Karpas-422 (cell line): ENCODE results near the gene CREB5. TPM values are rescaled to one million over a fixed set of nuclear protein-coding genes. Genes with fewer than 3 reads are reported as not detected.

Experiments
- DNase-seq: peaks from one replicate; pipeline ENCODE4 v3.0.0-alpha.2; 2015
- H2AFZ ChIP-seq: fragments of 200-600 bp; sonication (generic); 2 replicates; pipeline ENCODE4 v1.6.1; 2014; ENCODE audit warnings: antibody characterized with exemption, low read length, mixed read lengths
- H3K27ac ChIP-seq: fragments of 200-600 bp; sonication (generic); 2 replicates; pipeline ENCODE4 v1.5.1; 2014; ENCODE audit warnings: mild to moderate bottlenecking, low read length, moderate library complexity
- H3K27me3 ChIP-seq: fragments of 200-600 bp; sonication (generic); 2 replicates; pipeline ENCODE4 v1.6.1; 2014; ENCODE audit warnings: low read length, mixed read lengths
- H3K36me3 ChIP-seq: fragments of 200-600 bp; sonication (generic); 2 replicates; pipeline ENCODE4 v1.6.1; 2014; ENCODE audit warnings: low read length, mixed read lengths; ENCODE audit not compliant: insufficient read depth
- H3K4me1 ChIP-seq: fragments of 200-600 bp; sonication (generic); 2 replicates; pipeline ENCODE4 v1.6.1; 2014; ENCODE audit warnings: mild to moderate bottlenecking, low read length, mixed read lengths
- H3K4me2 ChIP-seq: fragments of 200-600 bp; sonication (generic); 2 replicates; pipeline ENCODE4 v1.6.1; 2014; ENCODE audit warnings: low read length, low read depth, mild to moderate bottlenecking; ENCODE audit not compliant: poor library complexity, severe bottlenecking
- H3K4me3 ChIP-seq: fragments of 200-600 bp; sonication (generic); 2 replicates; pipeline ENCODE4 v1.5.1; 2014; ENCODE audit warnings: mild to moderate bottlenecking, antibody characterized with exemption, low read length, mixed read lengths
- H3K79me2 ChIP-seq: fragments of 200-600 bp; sonication (generic); 2 replicates; pipeline ENCODE4 v1.6.1; 2014; ENCODE audit warnings: mild to moderate bottlenecking, low read length, mixed read lengths
- H3K9ac ChIP-seq: fragments of 200-600 bp; sonication (generic); 2 replicates; pipeline ENCODE4 v1.6.0; 2014; ENCODE audit warnings: low read length
- H3K9me2 ChIP-seq: fragments of 200-600 bp; sonication (generic), shearing (Covaris generic); replicated peaks from 2 replicates; pipeline ENCODE4 v1.6.0; 2014; ENCODE audit warnings: mild to moderate bottlenecking, low read length, moderate library complexity; ENCODE audit not compliant: insufficient read depth
- H3K9me3 ChIP-seq: fragments of 300-700, 200-600 bp; sonication (generic); 2 replicates; pipeline ENCODE4 v1.6.1; 2014; ENCODE audit warnings: low read length, mixed read lengths
- H4K20me1 ChIP-seq: fragments of 200-600 bp; sonication (generic); 2 replicates; pipeline ENCODE4 v1.6.1; 2014; ENCODE audit warnings: mild to moderate bottlenecking, antibody characterized with exemption, low read length, low read depth; ENCODE audit not compliant: insufficient read depth
- total RNA-seq: library from RNA; depleted of rRNA; stranded (reverse); fragments of >200 nt; shearing (Covaris generic); gene quantifications from 2 replicates; pipeline ENCODE4 v1.2.3, GENCODE V29; 2014; ENCODE audit warnings: low replicate concordance

The CREB5 gene
- total RNA-seq, 1 experiment from 2014 or later = 52.1 TPM

DNA sequence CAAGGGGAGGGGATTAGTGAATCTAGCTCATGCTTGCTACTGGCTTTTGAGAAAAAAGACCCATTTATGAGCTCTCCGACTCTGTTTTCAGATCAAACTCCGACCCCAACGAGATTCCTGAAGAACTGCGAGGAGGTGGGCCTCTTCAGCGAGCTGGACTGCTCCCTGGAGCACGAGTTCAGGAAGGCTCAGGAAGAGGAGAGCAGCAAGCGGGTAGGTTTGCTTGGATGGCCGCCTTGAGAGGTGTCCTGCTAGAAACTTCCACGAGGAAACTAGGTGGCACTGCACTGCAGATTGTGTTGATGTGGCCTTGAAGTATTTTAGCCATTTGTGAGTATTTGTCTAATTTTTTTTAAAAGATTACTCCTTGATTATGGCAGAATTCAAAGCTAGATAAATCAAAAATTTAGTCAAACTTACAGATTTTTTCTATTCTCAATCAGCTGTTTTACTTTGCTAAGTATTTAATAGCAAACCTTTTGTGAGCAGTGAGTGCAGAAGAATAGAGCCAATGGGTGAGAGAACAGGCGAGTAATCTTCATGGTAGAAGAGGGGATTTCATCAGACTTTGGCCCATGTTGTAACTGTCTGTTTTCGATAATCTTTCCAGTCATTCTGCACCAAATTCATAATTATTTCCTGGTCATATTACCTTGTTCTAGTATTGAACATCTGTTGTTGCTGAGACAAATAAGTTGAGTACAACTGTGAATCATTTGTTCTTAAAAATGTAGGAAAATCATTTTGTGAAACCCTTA, 95.4 kb downstream of the CREB5 start:
- Histone ChIP-seq H3K9me3 (no peaks in the 10 kb centered on the region), H3K4me2 (no peak overlapping the region), H3K27ac (no peak overlapping the region), H3K4me1 (peaks cover 40% of the 10 kb centered on the region), H4K20me1 (no peaks in the 10 kb centered on the region), H3K27me3 (no peaks in the 10 kb centered on the region), H3K36me3 (no peaks in the 10 kb centered on the region), H3K79me2 (no peaks in the 10 kb centered on the region), H3K9ac (no peak overlapping the region), H3K4me3 (no peak overlapping the region), H2AFZ (no peak overlapping the region), H3K9me2 (no peaks in the 10 kb centered on the region)
- DNase-seq = no peak

DNA sequence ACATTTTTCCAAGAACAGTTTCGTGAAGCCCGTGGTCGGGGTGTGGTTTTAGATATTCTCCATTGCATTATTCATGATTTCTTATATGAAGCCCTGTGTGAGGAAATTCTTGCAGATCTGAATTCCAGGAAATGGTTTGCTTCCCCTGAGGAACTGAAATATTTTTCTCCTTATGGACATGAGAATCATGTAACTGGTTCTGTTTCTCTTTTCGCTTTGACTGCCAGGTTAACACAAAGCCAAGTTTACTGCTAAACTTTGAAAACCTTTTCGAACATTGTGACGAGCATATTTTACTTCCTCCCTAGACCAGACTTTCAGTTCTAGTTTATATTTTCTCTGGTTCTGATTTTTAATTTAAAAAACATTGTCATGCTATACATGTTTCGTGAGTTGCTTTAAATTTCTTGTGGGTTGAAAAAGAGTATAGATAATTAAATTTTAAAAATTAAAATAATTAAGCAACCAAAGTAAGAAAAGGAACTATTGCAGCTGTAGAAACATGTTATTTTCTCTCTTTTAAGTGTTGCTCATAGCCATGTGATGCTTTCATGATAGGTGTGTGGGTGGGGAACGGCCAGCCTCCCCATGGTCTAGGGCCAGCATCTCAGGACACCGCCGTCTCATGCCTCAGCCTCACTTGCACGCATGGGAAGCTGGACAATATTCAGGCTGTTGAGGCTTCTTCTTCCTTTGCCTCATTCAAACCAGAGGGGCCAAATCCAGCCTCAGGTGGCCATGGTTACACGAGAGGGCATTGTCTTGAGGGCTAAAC, 97.1 kb downstream of the CREB5 start:
- Histone ChIP-seq H3K4me1 (peaks cover 22% of the 10 kb centered on the region), H3K79me2 (no peaks in the 10 kb centered on the region), H3K4me3 (no peak overlapping the region), H3K36me3 (no peaks in the 10 kb centered on the region), H3K27ac (no peak overlapping the region), H2AFZ (no peak overlapping the region), H4K20me1 (no peaks in the 10 kb centered on the region), H3K9ac (no peak overlapping the region), H3K27me3 (no peaks in the 10 kb centered on the region), H3K9me2 (no peaks in the 10 kb centered on the region), H3K9me3 (no peaks in the 10 kb centered on the region), H3K4me2 (peak overlapping the region; percentile 14)
- DNase-seq = no peak

DNA sequence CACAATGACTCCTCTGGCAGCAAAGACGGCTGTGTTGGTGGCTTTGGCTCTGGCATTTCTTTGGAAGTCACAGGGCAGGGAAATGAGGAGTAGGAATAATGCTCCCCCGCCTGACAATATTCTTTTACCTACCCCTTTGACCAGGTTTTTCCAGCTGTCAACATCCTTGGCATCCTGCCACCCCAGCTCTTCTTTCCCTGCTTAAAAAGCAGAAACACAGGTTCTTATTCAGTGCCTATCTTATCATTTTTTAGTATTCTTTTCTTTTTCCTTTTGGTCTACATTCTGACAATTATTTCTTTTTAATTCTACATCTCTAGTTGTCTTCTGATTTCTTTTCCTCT, 97.7 kb downstream of the CREB5 start:
- Histone ChIP-seq H3K9me2 (no peaks in the 10 kb centered on the region), H2AFZ (no peak overlapping the region), H3K9ac (no peak overlapping the region), H3K4me3 (no peak overlapping the region), H3K4me1 (peaks cover 17% of the 10 kb centered on the region), H3K36me3 (no peaks in the 10 kb centered on the region), H4K20me1 (no peaks in the 10 kb centered on the region), H3K27me3 (no peaks in the 10 kb centered on the region), H3K79me2 (no peaks in the 10 kb centered on the region), H3K9me3 (no peaks in the 10 kb centered on the region), H3K4me2 (peak overlapping the region; percentile 14), H3K27ac (no peak overlapping the region)
- DNase-seq = no peak

DNA sequence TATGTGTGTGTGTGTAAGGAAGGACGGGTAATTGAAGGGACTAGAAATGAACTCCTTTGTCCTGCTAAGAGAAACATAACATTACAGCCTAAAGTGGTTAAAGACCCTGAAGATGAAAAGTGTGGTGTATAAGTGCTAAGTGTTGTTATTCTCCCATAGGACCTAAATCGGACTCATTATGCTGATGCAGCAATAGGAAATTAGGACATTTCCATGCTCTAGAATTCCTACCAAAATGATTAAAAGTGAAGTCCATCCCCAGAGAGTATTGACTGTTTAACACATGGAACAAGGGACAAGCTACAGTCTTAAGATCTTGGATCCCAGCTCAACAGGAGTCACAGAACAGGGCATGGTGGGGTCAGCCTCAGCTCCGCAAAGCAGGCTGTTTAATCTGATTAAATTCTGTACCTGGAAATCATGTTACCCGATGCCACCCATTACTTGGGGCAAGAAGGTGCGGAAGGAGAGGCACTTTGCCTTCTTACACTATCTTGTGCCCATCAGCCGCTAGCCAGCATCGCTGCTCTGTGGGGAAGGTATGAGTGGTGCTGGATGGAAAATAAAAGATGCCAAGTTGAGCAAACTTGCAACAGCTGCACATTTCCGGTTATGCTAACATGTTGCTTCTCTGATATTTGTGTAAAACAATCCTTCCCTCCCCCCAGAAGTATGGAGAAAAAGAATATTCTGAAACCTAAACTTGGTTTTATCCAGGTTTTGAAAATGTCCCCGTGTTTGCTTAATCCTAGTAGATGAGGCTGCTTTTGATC, 100.5 kb downstream of the CREB5 start:
- Histone ChIP-seq H2AFZ (no peak overlapping the region), H3K79me2 (no peaks in the 10 kb centered on the region), H3K4me1 (peaks cover 11% of the 10 kb centered on the region), H3K27me3 (no peaks in the 10 kb centered on the region; the same call in 1 of the 2 replicates), H3K9me2 (no peaks in the 10 kb centered on the region), H3K9me3 (no peaks in the 10 kb centered on the region), H3K4me3 (no peak overlapping the region), H3K36me3 (no peaks in the 10 kb centered on the region), H3K4me2 (no peak overlapping the region), H3K9ac (no peak overlapping the region), H4K20me1 (no peaks in the 10 kb centered on the region), H3K27ac (no peak overlapping the region)
- no peak for DNase-seq

DNA sequence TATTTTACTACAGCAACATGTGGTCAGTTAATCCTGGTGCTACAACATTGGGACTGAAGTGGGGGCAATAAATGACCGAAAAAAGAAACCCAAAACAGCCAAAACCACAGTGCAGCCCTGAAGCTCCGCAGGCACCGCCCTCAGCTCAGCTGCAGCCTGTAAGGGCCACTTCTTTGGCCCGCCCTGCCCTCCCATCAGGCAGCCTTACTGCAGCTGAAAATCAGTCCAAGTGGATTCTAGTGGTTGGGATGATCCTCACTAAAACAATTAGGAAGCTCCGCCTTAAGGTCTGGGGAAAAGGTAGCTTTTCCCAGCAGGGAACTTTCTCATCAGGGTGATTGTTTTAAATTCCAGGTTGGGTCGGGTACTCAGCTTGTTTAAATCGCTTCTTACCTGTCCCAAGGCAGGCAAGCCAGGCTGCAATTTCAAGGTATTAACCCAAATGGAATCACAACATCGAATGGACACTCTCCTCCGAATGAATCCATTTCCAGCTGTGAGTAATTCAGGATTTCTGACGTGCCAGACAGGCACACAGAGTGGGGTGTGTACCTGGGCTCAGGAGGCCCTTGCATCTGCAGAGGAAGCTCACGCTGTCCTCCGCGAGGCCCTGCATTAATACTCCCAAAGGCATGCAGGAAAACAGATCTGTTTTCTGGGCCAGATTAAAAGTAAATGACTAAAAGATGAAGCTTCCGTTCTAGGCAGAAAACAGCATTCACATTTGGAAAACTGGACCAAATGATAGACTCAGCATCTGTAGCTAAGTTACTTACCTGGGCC, 104.3 kb downstream of the CREB5 start:
- Histone ChIP-seq H3K4me2 (no peak overlapping the region), H3K9me3 (no peaks in the 10 kb centered on the region), H3K79me2 (no peaks in the 10 kb centered on the region), H3K9me2 (no peaks in the 10 kb centered on the region), H2AFZ (no peak overlapping the region), H3K27ac (no peak overlapping the region), H4K20me1 (no peaks in the 10 kb centered on the region), H3K36me3 (no peaks in the 10 kb centered on the region), H3K4me3 (no peak overlapping the region), H3K4me1 (no peaks in the 10 kb centered on the region), H3K27me3 (no peaks in the 10 kb centered on the region; the same call in 1 of the 2 replicates), H3K9ac (no peak overlapping the region)
- no peak for DNase-seq

DNA sequence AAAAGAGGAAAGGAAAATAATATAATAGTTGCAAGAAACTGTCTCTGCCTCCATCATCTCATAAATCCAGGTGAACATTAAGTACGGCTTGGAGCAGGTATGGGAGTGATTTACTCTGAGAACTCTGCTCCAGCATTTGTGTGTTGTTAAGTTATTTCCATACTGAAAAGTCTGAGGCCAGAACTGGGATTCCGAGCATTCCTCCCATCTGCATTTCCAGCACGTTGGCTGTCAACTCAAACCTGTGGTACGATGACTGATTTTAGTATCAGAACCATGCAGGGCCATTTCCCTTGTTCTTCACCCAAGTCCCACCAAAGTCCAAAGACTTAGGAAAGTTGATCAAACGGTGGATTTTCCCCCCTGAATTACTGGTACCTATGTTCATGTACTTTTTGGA, 104.9 kb downstream of the CREB5 start:
- Histone ChIP-seq H3K9me2 (no peaks in the 10 kb centered on the region), H3K36me3 (no peaks in the 10 kb centered on the region), H3K9me3 (no peaks in the 10 kb centered on the region), H3K4me3 (no peak overlapping the region), H3K4me2 (no peak overlapping the region), H3K9ac (no peak overlapping the region), H3K79me2 (no peaks in the 10 kb centered on the region), H3K27ac (no peak overlapping the region), H3K27me3 (no peaks in the 10 kb centered on the region; the same call in 1 of the 2 replicates), H4K20me1 (no peaks in the 10 kb centered on the region), H3K4me1 (no peaks in the 10 kb centered on the region), H2AFZ (no peak overlapping the region)
- DNase-seq = no peak

DNA sequence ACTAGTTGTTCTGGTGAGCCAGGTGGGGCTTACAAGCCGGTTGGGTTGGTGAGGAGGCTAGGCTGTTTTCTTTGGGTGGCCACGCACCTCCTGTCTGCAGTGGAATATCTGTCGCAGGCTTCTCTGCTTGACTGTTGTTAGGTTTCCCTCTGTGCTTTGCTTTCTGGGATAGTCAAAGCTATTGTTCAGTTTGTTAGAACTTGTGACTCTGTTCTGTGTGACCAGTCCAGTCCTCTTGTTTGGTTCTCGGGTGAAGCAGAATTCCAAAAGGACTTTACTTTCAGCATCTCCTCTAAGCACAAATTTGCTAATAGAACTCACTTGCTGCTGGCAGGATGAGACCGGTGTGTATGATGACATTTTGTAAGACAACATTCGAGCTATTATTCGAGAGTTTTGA, 105.3 kb downstream of the CREB5 start:
- H3K36me3 ChIP-seq = no peaks in the 10 kb centered on the region
- no peaks in the 10 kb centered on the region for H3K9me2 ChIP-seq
- no peaks in the 10 kb centered on the region for H4K20me1 ChIP-seq
- DNase-seq = no peak
- no peaks in the 10 kb centered on the region for H3K9me3 ChIP-seq
- no peaks in the 10 kb centered on the region; the same call in 1 of the 2 replicates for H3K27me3 ChIP-seq
- no peak overlapping the region for H3K4me3 ChIP-seq
- no peaks in the 10 kb centered on the region for H3K79me2 ChIP-seq
- no peak overlapping the region for H2AFZ ChIP-seq
- no peaks in the 10 kb centered on the region for H3K4me1 ChIP-seq
- H3K27ac ChIP-seq = no peak overlapping the region
- no peak overlapping the region for H3K4me2 ChIP-seq
- H3K9ac ChIP-seq = no peak overlapping the region
